T-cell (primary cell): ENCODE results near the gene PAPSS2. TPM values are rescaled to one million over a fixed set of nuclear protein-coding genes. Genes with fewer than 3 reads are reported as not detected.
"Not testable (repeated sequence)": the region's sequence is repeated elsewhere in the genome, so short reads cannot be mapped to it uniquely, and the experiment has no call there.

ENCODE experiments used
- ATAC-seq, 4 experiments: fragments of 200-7000 bp in 3 of 4; fragments of 150-1000 bp in 1 of 4; cut with Tn5 transposase; replicated peaks in 1 of 4; 1 replicate in 3 of 4; 2 replicates in 1 of 4; pipeline ENCODE4 v1.10.0; 2021; ENCODE audit warnings: moderate library complexity in 3 of 4, mild to moderate bottlenecking in 2 of 4, moderate number of reproducible peaks in 1 of 4
- CTCF ChIA-PET, 2 donors: fragments of 300-600 bp; sonication (Branson Sonifier 250); formaldehyde crosslinking; loops; one replicate each; lab custom pipeline; 2022; ENCODE audit warnings: antibody characterized with exemption in 2 of 2; lab: Charles Lee
- POLR2A ChIA-PET, 2 donors: fragments of 300-600 bp; sonication (Branson Sonifier 250); formaldehyde crosslinking; loops; one replicate each; lab custom pipeline; 2022; ENCODE audit warnings: antibody characterized with exemption in 2 of 2; lab: Charles Lee
- DNase-seq, 35 experiments: peaks; one replicate each; pipeline versions ENCODE4 v3.0.0 to v3.0.0-alpha.2; 2013 to 2023
- H3K27ac ChIP-seq: one replicate; pipeline ENCODE4 v1.5.1; 2013; ENCODE audit warnings: low read length
- H3K27me3 ChIP-seq, 2 experiments: replicated peaks in 1 of 2; 1 replicate in 1 of 2; 2 replicates in 1 of 2; pipeline versions ENCODE4 v1.6.1 to v1.7.0; 2013; ENCODE audit warnings: low read length in 1 of 2, mixed read lengths in 1 of 2; ENCODE audit not compliant: control insufficient read depth in 2 of 2, insufficient read depth in 2 of 2; ENCODE audit errors: extremely low read depth in 1 of 2
- H3K36me3 ChIP-seq, 2 donors: 1 replicate in 1 of 2; 2 replicates in 1 of 2; pipeline versions ENCODE4 v1.6.1 to v1.7.0; 2013; ENCODE audit warnings: low read length in 1 of 2; ENCODE audit not compliant: control insufficient read depth in 2 of 2, insufficient read depth in 1 of 2; ENCODE audit errors: extremely low read depth in 1 of 2
- H3K4me1 ChIP-seq, 2 experiments: 1 replicate in 1 of 2; 2 replicates in 1 of 2; pipeline versions ENCODE4 v1.6.1 to v1.7.0; 2013; ENCODE audit warnings: low read length in 2 of 2, mixed read lengths in 1 of 2; ENCODE audit not compliant: insufficient read depth in 2 of 2, control insufficient read depth in 1 of 2; ENCODE audit errors: extremely low read depth in 1 of 2
- H3K4me3 ChIP-seq, 2 donors: 1 replicate in 1 of 2; 2 replicates in 1 of 2; pipeline versions ENCODE4 v1.5.1 to v1.7.0; 2013; ENCODE audit warnings: mild to moderate bottlenecking in 2 of 2, low read length in 1 of 2, moderate library complexity in 1 of 2; ENCODE audit not compliant: control insufficient read depth in 1 of 2; ENCODE audit errors: extremely low read depth in 1 of 2
- H3K9me3 ChIP-seq: 2 replicates; pipeline ENCODE4 v1.7.0; 2013
- H3K27ac Mint-ChIP-seq, 2 donors: one replicate each; pipeline ENCODE4 v1.8.0; 2020 to 2021; ENCODE audit warnings: mild to moderate bottlenecking in 2 of 2, mixed read lengths in 2 of 2
- H3K27me3 Mint-ChIP-seq, 2 donors: one replicate each; pipeline ENCODE4 v1.8.0; 2021 to 2022; ENCODE audit warnings: mixed read lengths in 2 of 2
- H3K36me3 Mint-ChIP-seq: one replicate; pipeline ENCODE4 v1.8.0; 2021; ENCODE audit warnings: mixed read lengths
- H3K4me1 Mint-ChIP-seq, 3 donors: one replicate each; pipeline ENCODE4 v1.8.0; 2020 to 2022; ENCODE audit warnings: mixed read lengths in 3 of 3, mild to moderate bottlenecking in 1 of 3
- H3K4me3 Mint-ChIP-seq, 3 donors: one replicate each; pipeline ENCODE4 v1.8.0; 2020 to 2022; ENCODE audit warnings: mild to moderate bottlenecking in 3 of 3, mixed read lengths in 3 of 3, moderate library complexity in 3 of 3
- H3K9me3 Mint-ChIP-seq, 3 donors: one replicate each; pipeline ENCODE4 v1.8.0; 2020 to 2022; ENCODE audit warnings: mixed read lengths in 3 of 3
- WGBS: methylation state at CpG from one replicate; pipeline ENCODE4 v1.1.5; 2013; ENCODE audit warnings: missing lambda C conversion rate; ENCODE audit not compliant: insufficient coverage; 5-methylcytosine and 5-hydroxymethylcytosine counted together
- total RNA-seq, 35 experiments: library from RNA in 6 of 35; stranded (reverse) in 6 of 35; fragments of 120-200 nt in 1 of 35; gene quantifications; one replicate each; pipeline versions ENCODE4 v1.2.1 to v1.2.4 and lab custom pipeline; 2013 to 2026

Gene PAPSS2
- total RNA-seq (1 to 10 TPM in 1 of 5 donors, under 1 TPM in 2, not detected in 2; 0.35 to 1.8 (median 0.61) TPM), total RNA-seq (lab: John Stamatoyannopoulos, UW) (0 to 3.0 (median 0.04) reads per million in 29 experiments)
- 0.39 TPM for total RNA-seq (2013)

- ChIA-PET POLR2A (no interaction called here), CTCF (interaction anchor here in 1 of 2 donors (0.6 to 1.3 kb wide), 2 partner anchors 127 to 388 kb away, joined by 3 read pairs; no protein-coding TSS in a partner anchor)
- peak; percentile 39 to 59 (median 56) for ATAC-seq
- H3K36me3 Mint-ChIP-seq = no peaks in the 10 kb centered on the region
- peaks cover 48 to 58% of the 10 kb centered on the region in 2 donors for H3K27me3 Mint-ChIP-seq
- Histone ChIP-seq H3K4me3 (peak within 1 kb of the TSS; percentile 35 to 57), H3K27me3 (peaks cover 2 to 24% of the 10 kb centered on the region in 2 experiments), H3K4me1 (peaks cover 0 to 9% of the 10 kb centered on the region in 2 experiments), H3K9me3 (no peaks in the 10 kb centered on the region), H3K36me3 (no peaks in the 10 kb centered on the region), H3K27ac (no peak within 1 kb of the TSS)
- H3K4me3 Mint-ChIP-seq = peak within 1 kb of the TSS; percentile 69 to 77 (median 76)
- no peaks in the 10 kb centered on the region for H3K9me3 Mint-ChIP-seq
- peak in 13 of 35 experiments; percentile 0 to 22 (median 11) for DNase-seq
- WGBS = 3% methylated on average over 63 of the region's 82 CpGs
- H3K4me1 Mint-ChIP-seq = peaks cover 12 to 14% (median 12%) of the 10 kb centered on the region in 3 donors
- H3K27ac Mint-ChIP-seq = peak within 1 kb of the TSS in 1 of 2 donors; percentile 45
These were observed at the start of gene PAPSS2 for GRCh38 chr10:87659571-87660483. Gene PAPSS2 (plus strand): TSS chr10:87659878. CDS start chr10:87659982, 104 bp downstream.

- H3K9me3 Mint-ChIP-seq, CTCF ChIA-PET, H3K36me3 Mint-ChIP-seq: not testable (repeated sequence)
These were observed 48.3 kb upstream of the PAPSS2 start for GRCh38 chr10:87611341-87611740.

GRCh38 chr10:87612115-87612514, 47.6 kb upstream of the PAPSS2 start:
- ATAC-seq = no peak
- Mint-ChIP-seq H3K27ac (no peak overlapping the region), H3K4me1 (no peaks in the 10 kb centered on the region), H3K27me3 (peaks cover 1 to 7% of the 10 kb centered on the region in 2 donors), H3K4me3 (no peak overlapping the region), H3K36me3 (no peaks in the 10 kb centered on the region), H3K9me3 (peaks cover 0 to 6% (median 3%) of the 10 kb centered on the region in 3 donors)
- H3K27ac ChIP-seq = no peak overlapping the region
- WGBS = no CpG with 5 or more reads among the region's 2 CpGs
- H3K27me3 ChIP-seq = no peaks in the 10 kb centered on the region
- no peaks in the 10 kb centered on the region for H3K4me1 ChIP-seq
- ChIA-PET POLR2A (no interaction called here), CTCF (no interaction called here)
- no peak for DNase-seq
- no peaks in the 10 kb centered on the region for H3K9me3 ChIP-seq
- no peaks in the 10 kb centered on the region for H3K36me3 ChIP-seq
- no peak overlapping the region for H3K4me3 ChIP-seq

More at GRCh38 chr10:87611341-87611740, 48.3 kb upstream of the PAPSS2 start:
- POLR2A ChIA-PET, H3K36me3 ChIP-seq, H3K4me3 Mint-ChIP-seq, ATAC-seq, H3K27me3 Mint-ChIP-seq, H3K27ac ChIP-seq, H3K27me3 ChIP-seq, H3K4me1 Mint-ChIP-seq, DNase-seq, H3K4me3 ChIP-seq, H3K4me1 ChIP-seq, H3K27ac Mint-ChIP-seq, H3K9me3 ChIP-seq: not testable (repeated sequence)
- 91% methylated on average over 1 of the region's 2 CpGs for WGBS

- CTCF ChIA-PET = no interaction called here
- no CpG with 5 or more reads among the region's 2 CpGs for WGBS
- no peaks in the 10 kb centered on the region for H3K4me1 ChIP-seq
- Mint-ChIP-seq H3K36me3 (no peaks in the 10 kb centered on the region), H3K4me3 (no peak overlapping the region), H3K4me1 (no peaks in the 10 kb centered on the region), H3K9me3 (peaks cover 0 to 6% (median 3%) of the 10 kb centered on the region in 3 donors), H3K27ac (no peak overlapping the region), H3K27me3 (peaks cover 2 to 18% of the 10 kb centered on the region in 2 donors)
- ATAC-seq (no peak), DNase-seq (no peak)
- no peak overlapping the region for H3K27ac ChIP-seq
- H3K4me3 ChIP-seq = no peak overlapping the region
- no peaks in the 10 kb centered on the region for H3K9me3 ChIP-seq
- POLR2A ChIA-PET = no interaction called here
- H3K36me3 ChIP-seq = no peaks in the 10 kb centered on the region
- H3K27me3 ChIP-seq = peaks cover 0 to 2% of the 10 kb centered on the region in 2 experiments
These were observed 45.9 kb upstream of the PAPSS2 start for GRCh38 chr10:87613751-87614150.

- DNase-seq = no peak
- Mint-ChIP-seq H3K4me1 (no peaks in the 10 kb centered on the region), H3K4me3 (no peak overlapping the region), H3K27me3 (peaks cover 10 to 26% of the 10 kb centered on the region in 2 donors), H3K9me3 (peaks cover 0 to 3% (median 3%) of the 10 kb centered on the region in 3 donors), H3K36me3 (no peaks in the 10 kb centered on the region), H3K27ac (no peak overlapping the region)
- ChIA-PET CTCF (interaction anchor here in 1 of 2 donors (0.6 kb wide), 1 partner anchor 13 kb away, joined by 3 read pairs; no protein-coding TSS in a partner anchor), POLR2A (interaction anchor here in 1 of 2 donors (0.8 kb wide), 1 partner anchor 36 kb away, joined by 3 read pairs; no protein-coding TSS in a partner anchor)
- Histone ChIP-seq H3K27me3 (peaks cover 0 to 2% of the 10 kb centered on the region in 2 experiments), H3K27ac (no peak overlapping the region), H3K4me3 (no peak overlapping the region), H3K9me3 (no peaks in the 10 kb centered on the region), H3K36me3 (no peaks in the 10 kb centered on the region), H3K4me1 (no peaks in the 10 kb centered on the region)
- no peak for ATAC-seq
- 100% methylated on average over 1 of the region's 3 CpGs for WGBS
These were observed 43.8 kb upstream of the PAPSS2 start for GRCh38 chr10:87615856-87616255.

GRCh38 chr10:87617503-87617902, 42.2 kb upstream of the PAPSS2 start:
- ChIA-PET CTCF (no interaction called here), POLR2A (no interaction called here)
- Histone ChIP-seq H3K36me3 (no peaks in the 10 kb centered on the region), H3K4me3 (no peak overlapping the region), H3K27me3 (peaks cover 0 to 4% of the 10 kb centered on the region in 2 experiments), H3K27ac (no peak overlapping the region), H3K9me3 (no peaks in the 10 kb centered on the region), H3K4me1 (no peaks in the 10 kb centered on the region)
- Mint-ChIP-seq H3K4me3 (no peak overlapping the region), H3K27me3 (peaks cover 13 to 31% of the 10 kb centered on the region in 2 donors), H3K4me1 (no peaks in the 10 kb centered on the region), H3K36me3 (no peaks in the 10 kb centered on the region), H3K27ac (no peak overlapping the region), H3K9me3 (no peaks in the 10 kb centered on the region)
- ATAC-seq (no peak), DNase-seq (no peak)
- 92% methylated on average over 1 of the region's 1 CpG for WGBS
